ENCODE data around the gene UBE2B.
"Not testable (repeated sequence)": the region's sequence is repeated elsewhere in the genome, so short reads cannot be mapped to it uniquely, and the experiment has no call there.

UBE2B gene

GRCh38 chr5:134403951-134404350 lies 32.6 kb downstream of the UBE2B start:
- no peak for DNase-seq

- DNase-seq = no peak
Measured at GRCh38 chr5:134406390-134406789, 35.0 kb downstream of the UBE2B start.

- DNase-seq = no peak
Measured at GRCh38 chr5:134409321-134409720, 38.0 kb downstream of the UBE2B start.

- DNase-seq = no peak
Measured at GRCh38 chr5:134410822-134411221, 39.5 kb downstream of the UBE2B start.

GRCh38 chr5:134411228-134411545 lies 39.8 kb downstream of the UBE2B start:
- DNase-seq = no peak

GRCh38 chr5:134411546-134412266 lies 40.3 kb downstream of the UBE2B start, which contains the start of gene CDKN2AIPNL:
Gene CDKN2AIPNL (minus strand): TSS chr5:134411881. CDS start chr5:134411854, 27 bp downstream.
- DNase-seq = peak; percentile 89

GRCh38 chr5:134413046-134413445 lies 41.7 kb downstream of the UBE2B start:
- no peak for DNase-seq

- DNase-seq = no peak
Measured at GRCh38 chr5:134417707-134418106, 46.3 kb downstream of the UBE2B start.

- DNase-seq = no peak
Measured at GRCh38 chr5:134418958-134419357, 47.6 kb downstream of the UBE2B start.

- no peak for DNase-seq
Measured at GRCh38 chr5:134420343-134420742, 49.0 kb downstream of the UBE2B start.

- DNase-seq = not testable (repeated sequence)
Measured at GRCh38 chr5:134421038-134421437, 49.7 kb downstream of the UBE2B start.

GRCh38 chr5:134422791-134423365 lies 51.5 kb downstream of the UBE2B start:
- no peak for DNase-seq

GRCh38 chr5:134423376-134423775 lies 52.0 kb downstream of the UBE2B start:
- DNase-seq = no peak

- DNase-seq = no peak
Measured at GRCh38 chr5:134426361-134426760, 55.0 kb downstream of the UBE2B start.

GRCh38 chr5:134427540-134428041 lies 56.2 kb downstream of the UBE2B start:
- no peak for DNase-seq

- no peak for DNase-seq
Measured at GRCh38 chr5:134430001-134430569, 58.7 kb downstream of the UBE2B start.

GRCh38 chr5:134432174-134432573 lies 60.8 kb downstream of the UBE2B start:
- no peak for DNase-seq

GRCh38 chr5:134432677-134433359 lies 61.4 kb downstream of the UBE2B start:
- no peak for DNase-seq

- DNase-seq = no peak
Measured at GRCh38 chr5:134435560-134435959, 64.2 kb downstream of the UBE2B start.

GRCh38 chr5:134436523-134437339 lies 65.4 kb downstream of the UBE2B start:
- DNase-seq = peak; percentile 76

- no peak for DNase-seq
Measured at GRCh38 chr5:134437340-134437846, 66.0 kb downstream of the UBE2B start.
